NB4 (cell line): ENCODE data around the gene CELSR1.

Experiments
- MYC ChIP-seq: IDR thresholded peaks from 2 replicates; pipeline ENCODE4 v1.6.1; 2011; ENCODE audit warnings: low read depth, low read length
- POLR2A ChIP-seq: IDR thresholded peaks from 2 replicates; pipeline ENCODE4 v1.6.1; 2011; ENCODE audit warnings: mild to moderate bottlenecking; ENCODE audit not compliant: insufficient read length; ENCODE audit errors: extremely low read depth
- TF ChIP-seq, protein P1 (sequence below): IDR thresholded peaks from one replicate; pipeline ENCODE4 v1.5.1; 2012; ENCODE audit warnings: low read depth, low read length
- TF ChIP-seq, protein P2 (sequence below): IDR thresholded peaks from 2 replicates; pipeline ENCODE4 v1.6.1; 2011; ENCODE audit warnings: low read depth, low read length

DNA sequence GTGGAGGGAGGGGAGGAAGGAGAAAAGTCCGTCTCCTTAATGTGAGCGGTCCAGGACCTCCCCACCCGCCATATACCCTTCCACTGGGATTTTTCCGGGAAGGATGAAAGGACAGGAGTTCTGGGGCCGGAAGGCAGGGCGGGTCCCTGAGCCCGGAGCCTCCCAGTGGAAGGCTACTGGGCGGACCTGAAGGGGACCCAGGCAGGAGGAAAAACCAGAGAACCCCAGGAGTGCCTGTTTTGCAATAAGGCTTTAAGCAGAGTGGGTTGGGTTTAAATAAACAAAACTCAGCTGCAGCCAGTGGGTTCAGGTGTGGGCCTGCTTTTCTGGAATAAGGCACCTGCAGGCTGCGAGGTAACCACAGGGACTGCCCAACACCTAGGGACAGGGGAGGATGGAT lies 1.7 kb upstream of the CELSR1 start:
- TF ChIP-seq POLR2A, result no peak
- TF ChIP-seq, protein P1, sequence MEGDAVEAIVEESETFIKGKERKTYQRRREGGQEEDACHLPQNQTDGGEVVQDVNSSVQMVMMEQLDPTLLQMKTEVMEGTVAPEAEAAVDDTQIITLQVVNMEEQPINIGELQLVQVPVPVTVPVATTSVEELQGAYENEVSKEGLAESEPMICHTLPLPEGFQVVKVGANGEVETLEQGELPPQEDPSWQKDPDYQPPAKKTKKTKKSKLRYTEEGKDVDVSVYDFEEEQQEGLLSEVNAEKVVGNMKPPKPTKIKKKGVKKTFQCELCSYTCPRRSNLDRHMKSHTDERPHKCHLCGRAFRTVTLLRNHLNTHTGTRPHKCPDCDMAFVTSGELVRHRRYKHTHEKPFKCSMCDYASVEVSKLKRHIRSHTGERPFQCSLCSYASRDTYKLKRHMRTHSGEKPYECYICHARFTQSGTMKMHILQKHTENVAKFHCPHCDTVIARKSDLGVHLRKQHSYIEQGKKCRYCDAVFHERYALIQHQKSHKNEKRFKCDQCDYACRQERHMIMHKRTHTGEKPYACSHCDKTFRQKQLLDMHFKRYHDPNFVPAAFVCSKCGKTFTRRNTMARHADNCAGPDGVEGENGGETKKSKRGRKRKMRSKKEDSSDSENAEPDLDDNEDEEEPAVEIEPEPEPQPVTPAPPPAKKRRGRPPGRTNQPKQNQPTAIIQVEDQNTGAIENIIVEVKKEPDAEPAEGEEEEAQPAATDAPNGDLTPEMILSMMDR, result no peak
- TF ChIP-seq, protein P2, sequence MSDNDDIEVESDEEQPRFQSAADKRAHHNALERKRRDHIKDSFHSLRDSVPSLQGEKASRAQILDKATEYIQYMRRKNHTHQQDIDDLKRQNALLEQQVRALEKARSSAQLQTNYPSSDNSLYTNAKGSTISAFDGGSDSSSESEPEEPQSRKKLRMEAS, result no peak
- no peak for TF ChIP-seq MYC
